HEK293T (cell line): ENCODE data around the gene BTBD10.

ENCODE experiments used
- CTCF ChIA-PET: fragments of 350-600 bp; formaldehyde crosslinking; extraction: SDS; loops from one replicate; lab custom pipeline; 2021; ENCODE audit warnings: antibody characterized with exemption, inconsistent platforms; lab: Yijun Ruan, JAX
- POLR2A ChIA-PET: fragments of 350-600 bp; formaldehyde crosslinking; extraction: SDS; loops from one replicate; lab custom pipeline; 2020; ENCODE audit warnings: antibody characterized with exemption, inconsistent platforms; lab: Yijun Ruan, JAX
- DNase-seq: peaks from one replicate; pipeline ENCODE4 v3.0.0; 2012; ENCODE audit warnings: mixed read lengths; ENCODE audit errors: extremely low spot score
- ARNT ChIP-seq: fragments of 450-650 bp; IDR thresholded peaks from 2 replicates; pipeline ENCODE4 v1.6.1; 2017; ENCODE audit warnings: mild to moderate bottlenecking
- BHLHE40 ChIP-seq: fragments of 450-650 bp; IDR thresholded peaks from 2 replicates; pipeline ENCODE4 v1.6.1; 2016; ENCODE audit warnings: mild to moderate bottlenecking, moderate library complexity, borderline replicate concordance
- CTBP1 ChIP-seq: fragments of 450-650 bp; IDR thresholded peaks from 2 replicates; pipeline ENCODE4 v1.6.1; 2016; ENCODE audit warnings: borderline replicate concordance
- ELF4 ChIP-seq: fragments of 450-650 bp; IDR thresholded peaks from 2 replicates; pipeline ENCODE4 v1.6.1; 2017; ENCODE audit warnings: antibody characterized with exemption
- FOXA1 ChIP-seq: fragments of 450-650 bp; IDR thresholded peaks from 2 replicates; pipeline ENCODE4 v1.6.1; 2016; ENCODE audit warnings: mild to moderate bottlenecking
- FOXK2 ChIP-seq: fragments of 450-650 bp; IDR thresholded peaks from 2 replicates; pipeline ENCODE4 v1.6.1; 2016; ENCODE audit warnings: mild to moderate bottlenecking
- FOXM1 ChIP-seq: fragments of 450-650 bp; IDR thresholded peaks from 2 replicates; pipeline ENCODE4 v1.6.1; 2017; ENCODE audit warnings: mild to moderate bottlenecking, borderline replicate concordance
- HDGF ChIP-seq: fragments of 450-650 bp; IDR thresholded peaks from 2 replicates; pipeline ENCODE4 v1.6.1; 2017; ENCODE audit warnings: antibody characterized with exemption, borderline replicate concordance
- L3MBTL2 ChIP-seq: fragments of 450-650 bp; conservative IDR thresholded peaks from 2 replicates; pipeline ENCODE4 v1.6.1; 2016; ENCODE audit warnings: mild to moderate bottlenecking
- LEF1 ChIP-seq: fragments of 450-650 bp; IDR thresholded peaks from 2 replicates; pipeline ENCODE4 v1.6.1; 2017; ENCODE audit warnings: mild to moderate bottlenecking, borderline replicate concordance
- NFRKB ChIP-seq: fragments of 450-650 bp; IDR thresholded peaks from 2 replicates; pipeline ENCODE4 v1.6.1; 2016; ENCODE audit warnings: mild to moderate bottlenecking, moderate library complexity
- SP1 ChIP-seq: fragments of 450-650 bp; IDR thresholded peaks from 2 replicates; pipeline ENCODE4 v1.6.1; 2017
- SUZ12 ChIP-seq: fragments of 450-650 bp; IDR thresholded peaks from 2 replicates; pipeline ENCODE4 v1.6.1; 2016; ENCODE audit warnings: mild to moderate bottlenecking
- TARDBP ChIP-seq: fragments of 450-650 bp; IDR thresholded peaks from 2 replicates; pipeline ENCODE4 v1.6.1; 2016
- ZNF384 ChIP-seq: fragments of 450-650 bp; IDR thresholded peaks from 2 replicates; pipeline ENCODE4 v1.6.1; 2016
- TF ChIP-seq, protein P1 (sequence below): fragments of 450-650 bp; IDR thresholded peaks from 2 replicates; pipeline ENCODE4 v1.6.1; 2016

Gene BTBD10

DNA sequence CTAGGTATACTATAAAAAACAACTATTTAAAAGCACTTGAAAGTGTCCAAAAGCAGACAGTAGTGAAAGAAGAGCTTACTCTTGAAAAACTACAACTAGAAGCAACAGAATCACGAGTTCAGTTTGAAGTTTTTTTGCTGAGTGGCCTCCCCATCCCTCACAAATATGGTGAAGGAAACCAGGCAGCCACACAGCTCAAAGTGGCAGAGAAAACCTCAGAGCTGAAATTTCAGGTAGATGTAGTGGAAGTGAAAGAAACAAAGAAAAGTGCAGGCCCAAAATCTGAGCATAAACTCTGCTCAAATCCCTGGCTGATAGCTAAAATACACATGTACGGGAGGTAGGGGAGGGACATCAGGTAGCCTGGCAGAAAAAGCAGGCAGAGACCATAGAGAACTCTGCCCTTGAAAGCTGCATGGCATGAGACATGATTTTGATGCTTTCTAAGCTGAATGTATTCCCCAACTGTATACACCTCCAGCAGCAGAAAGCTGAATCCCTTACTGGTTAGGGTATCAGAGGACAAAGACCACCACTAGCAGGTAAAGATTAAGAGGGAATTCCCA, 12.1 kb downstream of the BTBD10 start:
- DNase-seq = no peak
- ChIA-PET POLR2A (interaction anchor here (1.2 to 1.8 kb wide), 2 partner anchors 11 to 12 kb away, joined by 3 to 8 read pairs; partner anchors contain the start of gene BTBD10), CTCF (no interaction called here)
- no peak for TF ChIP-seq FOXA1
- TF ChIP-seq HDGF = no peak
- no peak for TF ChIP-seq CTBP1
- no peak for TF ChIP-seq NFRKB
- no peak for TF ChIP-seq FOXM1
- no peak for TF ChIP-seq TARDBP
- no peak for TF ChIP-seq ARNT
- TF ChIP-seq ELF4 = no peak
- no peak for TF ChIP-seq FOXK2
- no peak for TF ChIP-seq L3MBTL2

DNA sequence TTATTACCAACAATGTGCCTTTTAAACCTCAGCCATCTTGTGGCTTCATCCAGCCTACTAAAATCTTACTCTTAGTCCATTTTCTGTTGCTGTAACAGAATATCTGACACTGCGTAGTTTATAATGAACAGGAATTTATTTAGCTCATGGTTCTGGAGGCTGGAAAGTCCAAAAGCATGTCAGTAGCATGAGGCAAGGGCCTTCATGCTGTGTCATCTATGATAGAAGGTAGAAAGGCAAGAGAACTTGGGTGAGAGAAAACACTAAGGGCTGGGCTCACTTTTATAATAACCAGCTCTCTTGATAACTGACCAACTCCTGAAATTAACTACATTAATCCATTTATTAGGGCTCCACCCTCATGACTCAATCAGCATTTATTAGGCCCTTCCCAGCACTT, 13.5 kb downstream of the BTBD10 start:
- TF ChIP-seq TARDBP (no peak), CTBP1 (no peak), FOXA1 (no peak), HDGF (no peak), L3MBTL2 (no peak), ARNT (no peak), SUZ12 (no peak), BHLHE40 (no peak), LEF1 (no peak), FOXK2 (no peak)
- DNase-seq = no peak
- CTCF ChIA-PET = no interaction called here
- POLR2A ChIA-PET = no interaction called here

DNA sequence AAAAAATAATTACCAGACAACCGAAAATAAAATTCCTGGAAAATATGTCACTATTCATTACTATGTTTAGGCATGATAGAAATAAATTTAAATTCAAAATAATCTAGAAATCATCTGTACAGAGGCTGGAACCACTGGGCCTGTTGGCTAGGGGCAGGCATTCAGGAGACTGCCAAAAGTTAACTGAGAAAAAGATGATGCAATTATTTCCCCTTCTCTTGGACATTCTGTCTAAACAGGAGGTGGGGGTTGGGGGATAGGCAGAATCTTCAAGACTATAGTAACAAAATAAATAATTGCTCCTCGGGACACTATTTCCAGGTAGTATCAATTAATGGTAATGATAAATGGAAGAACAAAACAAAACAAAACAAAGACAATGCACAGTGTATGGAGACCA, 14.1 kb downstream of the BTBD10 start:
- POLR2A ChIA-PET = no interaction called here
- DNase-seq = no peak
- CTCF ChIA-PET = no interaction called here
- TF ChIP-seq ELF4 (no peak), NFRKB (no peak), FOXA1 (no peak), BHLHE40 (no peak), FOXK2 (no peak), ZNF384 (no peak), CTBP1 (no peak), SUZ12 (no peak), LEF1 (no peak), L3MBTL2 (no peak), SP1 (no peak), TARDBP (no peak)
- TF ChIP-seq, protein P1, sequence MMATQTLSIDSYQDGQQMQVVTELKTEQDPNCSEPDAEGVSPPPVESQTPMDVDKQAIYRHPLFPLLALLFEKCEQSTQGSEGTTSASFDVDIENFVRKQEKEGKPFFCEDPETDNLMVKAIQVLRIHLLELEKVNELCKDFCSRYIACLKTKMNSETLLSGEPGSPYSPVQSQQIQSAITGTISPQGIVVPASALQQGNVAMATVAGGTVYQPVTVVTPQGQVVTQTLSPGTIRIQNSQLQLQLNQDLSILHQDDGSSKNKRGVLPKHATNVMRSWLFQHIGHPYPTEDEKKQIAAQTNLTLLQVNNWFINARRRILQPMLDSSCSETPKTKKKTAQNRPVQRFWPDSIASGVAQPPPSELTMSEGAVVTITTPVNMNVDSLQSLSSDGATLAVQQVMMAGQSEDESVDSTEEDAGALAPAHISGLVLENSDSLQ = no peak

DNA sequence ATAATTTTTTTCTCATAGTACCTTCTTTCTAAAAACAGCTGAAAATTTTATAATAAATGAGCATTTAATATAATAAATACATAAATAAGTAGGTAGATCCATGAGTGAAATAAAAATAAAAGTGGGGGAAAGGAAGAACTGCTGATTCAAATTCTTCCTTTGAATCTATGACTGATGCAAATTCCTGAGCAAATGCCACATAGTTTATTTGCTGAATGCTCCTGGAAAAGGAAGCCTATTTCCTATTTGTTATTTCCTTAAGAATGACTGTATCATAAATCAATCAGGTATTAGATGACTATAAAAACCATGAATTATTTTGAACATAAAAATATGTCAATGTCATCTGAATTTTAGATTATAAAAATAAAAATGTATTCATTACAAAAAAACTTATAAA, 16.6 kb downstream of the BTBD10 start:
- no peak for DNase-seq
- ChIA-PET POLR2A (interaction anchor here (1.6 kb wide), 1 partner anchor 17 kb away, joined by 6 read pairs; the partner anchor contains the start of gene BTBD10), CTCF (no interaction called here)
- TF ChIP-seq BHLHE40 = no peak
- TF ChIP-seq, protein P1 = 0 out of 2 replicates have a peak, but pooled peaks have one; percentile 14

DNA sequence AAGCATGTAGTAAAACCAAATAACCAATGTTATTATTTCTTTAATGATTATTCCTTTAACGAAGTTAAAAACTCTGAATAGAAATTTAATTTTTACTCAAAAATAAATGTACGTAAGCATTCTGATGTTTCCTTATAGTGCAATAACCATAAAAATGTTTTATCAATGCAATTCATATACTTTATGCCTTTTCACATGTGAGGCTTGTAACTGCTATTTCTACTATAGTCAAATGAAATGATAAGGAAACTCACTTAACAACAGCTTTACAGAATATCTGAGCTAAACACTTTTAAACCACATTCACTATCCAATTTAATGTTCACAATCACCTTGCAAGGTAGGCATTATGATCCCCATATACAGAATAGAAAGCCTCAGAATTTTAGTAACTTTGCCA, 17.4 kb downstream of the BTBD10 start:
- TF ChIP-seq, protein P1 = no peak
- TF ChIP-seq ZNF384 (no peak), TARDBP (no peak), L3MBTL2 (no peak), FOXM1 (no peak), ELF4 (no peak), ARNT (no peak), FOXK2 (no peak), FOXA1 (no peak), NFRKB (no peak), BHLHE40 (no peak), LEF1 (no peak), HDGF (no peak), CTBP1 (no peak), SUZ12 (no peak), SP1 (no peak)
- no peak for DNase-seq
- POLR2A ChIA-PET = interaction anchor here (1.6 kb wide), 1 partner anchor 17 kb away, joined by 6 read pairs; the partner anchor contains the start of gene BTBD10
- CTCF ChIA-PET = no interaction called here

DNA sequence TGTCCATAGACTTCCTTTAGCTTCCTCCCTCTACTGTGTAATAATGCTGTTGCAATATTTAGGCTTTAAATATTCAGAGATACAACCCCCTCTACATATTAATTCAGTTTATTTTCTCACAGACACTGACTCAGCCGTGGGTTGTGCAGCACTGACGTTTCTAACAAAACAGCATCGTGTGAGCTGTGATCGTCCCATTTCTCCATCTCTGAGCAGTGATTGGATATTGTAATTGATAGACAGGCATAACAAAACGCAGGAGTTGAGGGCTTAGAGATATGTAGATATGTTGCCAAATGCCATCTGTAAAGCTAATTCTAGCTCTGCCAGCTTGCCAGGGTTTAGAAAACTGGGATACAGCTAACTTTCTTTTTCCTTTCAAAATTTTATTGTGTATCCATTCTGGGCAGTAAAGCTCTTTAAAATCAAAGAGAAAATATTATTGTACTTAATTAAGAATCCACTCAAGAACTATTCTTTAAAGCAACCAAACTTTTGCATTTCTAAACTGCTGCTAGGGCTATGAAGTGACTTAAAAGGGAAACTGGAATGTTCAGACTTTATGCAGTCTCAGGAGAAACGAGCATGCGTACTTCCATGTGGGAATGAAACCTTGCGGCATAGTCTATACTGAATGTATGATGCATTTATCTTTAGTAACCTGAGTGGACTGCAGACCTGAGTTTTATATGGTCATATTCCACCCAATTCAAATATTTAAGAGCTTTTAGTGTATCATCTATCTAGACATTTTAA, 22.7 kb downstream of the BTBD10 start:
- ChIA-PET POLR2A (interaction anchor here (1.2 kb wide), 1 partner anchor 23 kb away, joined by 4 read pairs; the partner anchor contains the start of gene BTBD10), CTCF (no interaction called here)
- DNase-seq = peak; percentile 43
- TF ChIP-seq, protein P1 = peak; percentile 98
- no peak for TF ChIP-seq HDGF
